AG04450 (cell line): ENCODE results near the gene JUP. TPM values are rescaled to one million over a fixed set of nuclear protein-coding genes. Genes with fewer than 3 reads are reported as not detected.

ENCODE experiments used
- CTCF ChIA-PET: fragments of 300-600, 350-600 bp; formaldehyde crosslinking; extraction: SDS; loops from one replicate; lab custom pipeline; 2022; ENCODE audit warnings: antibody characterized with exemption, inconsistent platforms; lab: Charles Lee
- POLR2A ChIA-PET: fragments of 350-600 bp; formaldehyde crosslinking; extraction: SDS; loops from one replicate; lab custom pipeline; 2021; ENCODE audit warnings: antibody characterized with exemption, inconsistent platforms; lab: Yijun Ruan, JAX
- DNase-seq: peaks from one replicate; pipeline ENCODE4 v3.0.0-alpha.2; 2011; ENCODE audit warnings: low read depth, low spot score
- H3K27ac ChIP-seq: one replicate; pipeline ENCODE4 v1.5.1; 2012; ENCODE audit warnings: low read depth, low read length, control low read depth
- H3K27me3 ChIP-seq: one replicate; pipeline ENCODE4 v1.6.0; 2012; ENCODE audit warnings: low read length; ENCODE audit not compliant: control insufficient read depth, insufficient read depth
- H3K4me3 ChIP-seq: 2 replicates; pipeline ENCODE4 v1.5.1; 2011; ENCODE audit warnings: mild to moderate bottlenecking, low read depth, low read length, control low read depth
- H3K9me3 ChIP-seq: 2 replicates; pipeline ENCODE4 v1.5.1; 2012; ENCODE audit warnings: low read length; ENCODE audit not compliant: control insufficient read depth, insufficient read depth
- polyA plus RNA-seq: library from polyadenylated mRNA; depleted of rRNA; stranded (reverse); fragments of >200 nt; gene quantifications from 2 replicates; pipeline ENCODE4 v1.2.3, GENCODE V29; 2011
- TF ChIP-seq, protein P1 (sequence below): IDR thresholded peaks from 2 replicates; pipeline ENCODE4 v1.5.1; 2011; ENCODE audit warnings: low read depth, low read length, control low read depth, inconsistent platforms

The JUP gene
- polyA plus RNA-seq, 1 experiment: 13.5 TPM

DNA sequence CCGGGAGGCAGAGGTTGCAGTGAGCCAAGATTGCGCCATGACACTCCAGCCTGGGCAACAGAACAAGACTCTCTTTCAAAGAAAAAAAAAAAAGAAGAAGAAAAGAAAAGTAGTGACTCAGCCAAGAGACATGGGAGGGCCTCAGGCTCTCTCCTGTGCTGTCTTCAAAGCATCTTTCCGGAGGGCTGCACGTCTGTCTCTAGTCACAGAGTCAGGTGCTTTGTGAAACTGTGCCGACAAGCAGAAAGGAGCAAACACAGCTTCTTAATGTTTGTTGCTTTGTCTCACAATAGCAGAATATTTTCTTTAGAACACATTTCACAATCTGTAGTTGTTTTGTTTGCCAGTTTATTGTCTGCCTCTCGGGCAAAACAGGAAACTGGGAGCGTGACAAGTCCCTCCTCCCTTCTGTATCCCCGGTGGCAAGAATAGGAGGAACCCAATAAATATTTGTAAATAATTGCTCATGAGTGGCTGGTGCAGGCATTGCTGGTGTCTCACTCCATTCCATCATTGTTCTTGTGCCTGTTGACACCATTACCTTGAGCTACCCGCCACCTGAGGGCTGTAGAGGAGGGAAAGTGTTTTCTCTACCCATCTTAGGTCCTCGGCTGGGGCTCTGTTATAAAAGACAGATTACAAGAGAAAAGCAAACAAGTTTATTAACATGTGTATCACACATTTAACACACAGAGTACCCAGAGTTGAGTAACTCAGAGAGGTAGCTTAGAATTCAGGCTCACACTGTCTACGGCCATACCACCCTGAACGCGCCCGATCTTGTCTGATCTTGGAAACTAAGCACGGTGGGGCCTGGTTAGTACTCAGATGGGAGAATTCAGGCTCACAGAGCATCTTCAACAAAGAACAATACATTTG is 68.9 kb downstream of the JUP start:
- TF ChIP-seq, protein P1, sequence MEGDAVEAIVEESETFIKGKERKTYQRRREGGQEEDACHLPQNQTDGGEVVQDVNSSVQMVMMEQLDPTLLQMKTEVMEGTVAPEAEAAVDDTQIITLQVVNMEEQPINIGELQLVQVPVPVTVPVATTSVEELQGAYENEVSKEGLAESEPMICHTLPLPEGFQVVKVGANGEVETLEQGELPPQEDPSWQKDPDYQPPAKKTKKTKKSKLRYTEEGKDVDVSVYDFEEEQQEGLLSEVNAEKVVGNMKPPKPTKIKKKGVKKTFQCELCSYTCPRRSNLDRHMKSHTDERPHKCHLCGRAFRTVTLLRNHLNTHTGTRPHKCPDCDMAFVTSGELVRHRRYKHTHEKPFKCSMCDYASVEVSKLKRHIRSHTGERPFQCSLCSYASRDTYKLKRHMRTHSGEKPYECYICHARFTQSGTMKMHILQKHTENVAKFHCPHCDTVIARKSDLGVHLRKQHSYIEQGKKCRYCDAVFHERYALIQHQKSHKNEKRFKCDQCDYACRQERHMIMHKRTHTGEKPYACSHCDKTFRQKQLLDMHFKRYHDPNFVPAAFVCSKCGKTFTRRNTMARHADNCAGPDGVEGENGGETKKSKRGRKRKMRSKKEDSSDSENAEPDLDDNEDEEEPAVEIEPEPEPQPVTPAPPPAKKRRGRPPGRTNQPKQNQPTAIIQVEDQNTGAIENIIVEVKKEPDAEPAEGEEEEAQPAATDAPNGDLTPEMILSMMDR: no peak
- ChIA-PET POLR2A (no interaction called here), CTCF (interaction anchor here (0.9 kb wide), 1 partner anchor 21 kb away, joined by 4 read pairs; no protein-coding TSS in a partner anchor)
- no peak overlapping the region for H3K27ac ChIP-seq
- H3K4me3 ChIP-seq: no peak overlapping the region
- DNase-seq: no peak
- H3K27me3 ChIP-seq: peaks cover 20% of the 10 kb centered on the region
- H3K9me3 ChIP-seq: no peaks in the 10 kb centered on the region

DNA sequence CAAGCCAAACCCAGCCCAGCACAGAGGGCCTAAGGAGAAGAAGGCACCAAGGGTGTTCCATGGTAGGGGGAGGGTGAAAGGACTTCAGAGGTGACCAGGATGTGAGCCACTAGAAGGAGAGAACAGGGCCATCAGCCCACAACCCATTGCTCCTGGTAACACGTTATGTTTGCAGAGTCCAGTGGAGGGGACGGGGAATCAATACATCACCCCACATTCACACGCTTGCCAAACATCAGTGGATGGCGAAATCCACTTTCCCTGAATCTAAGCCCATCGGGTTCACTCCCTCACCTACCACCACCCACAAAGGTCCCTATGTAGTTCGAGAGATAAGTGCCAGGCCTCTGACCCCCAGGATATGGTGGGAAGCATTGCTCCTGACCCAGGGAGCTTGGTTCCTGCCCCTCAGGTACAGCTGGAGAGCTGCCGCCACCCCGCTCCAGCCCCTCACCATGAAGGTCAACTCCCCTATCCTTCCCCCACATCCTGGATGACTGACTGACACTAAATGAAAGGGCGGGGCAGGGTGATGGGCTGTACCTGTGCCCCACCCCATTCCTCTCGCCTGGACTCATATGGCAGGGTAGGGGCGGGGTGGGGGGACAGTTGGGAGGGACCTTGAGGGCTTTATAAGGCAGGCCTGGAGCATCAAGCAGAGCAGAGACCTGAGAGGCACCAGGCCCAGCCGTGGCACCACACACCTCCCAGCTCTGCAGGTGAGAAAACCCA is 74.7 kb downstream of the JUP start, which contains the start of gene GAST:
Gene GAST, plus strand, starts transcription at position 663 of the 732 bp plus-strand sequence. CDS start 3,106 bp downstream, outside the sequence.
- CTCF ChIA-PET: interaction anchor here (1.0 kb wide), 1 partner anchor 16 kb away, joined by 3 read pairs; no protein-coding TSS in a partner anchor
- Histone ChIP-seq H3K9me3 (no peaks in the 10 kb centered on the region), H3K4me3 (no peak within 1 kb of the TSS), H3K27me3 (peaks cover 19% of the 10 kb centered on the region), H3K27ac (no peak within 1 kb of the TSS)
- no peak for DNase-seq
- POLR2A ChIA-PET: no interaction called here
- TF ChIP-seq, protein P1: no peak

DNA sequence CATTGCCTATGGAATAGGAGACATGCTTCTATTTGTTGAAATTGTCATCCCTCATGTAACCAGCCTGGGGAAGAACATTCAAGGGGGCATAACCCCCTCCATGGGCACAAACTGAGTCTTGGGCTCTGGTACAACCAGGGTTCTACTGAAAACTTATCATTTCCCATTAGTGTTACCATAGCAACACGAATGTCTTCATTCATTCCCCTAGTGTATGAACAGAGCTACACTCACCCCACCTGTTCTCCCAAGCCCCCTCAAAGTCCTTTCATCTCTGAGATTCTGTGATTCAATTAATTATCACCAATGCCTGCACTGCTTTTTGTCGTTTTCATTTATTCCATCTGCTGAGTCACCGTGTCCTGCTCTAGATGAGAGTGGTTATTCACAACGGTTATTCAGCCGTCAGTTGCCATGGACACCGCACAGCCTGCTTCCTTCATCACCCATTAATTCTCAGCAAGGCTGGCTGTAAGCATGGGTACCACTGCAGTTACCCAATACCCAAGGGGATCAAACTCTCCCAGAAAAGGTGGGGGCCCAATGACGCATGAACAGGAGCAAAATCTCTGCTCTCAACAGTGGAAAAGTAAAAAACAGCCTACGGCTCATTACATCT is 75.9 kb downstream of the JUP start:
- POLR2A ChIA-PET: interaction anchor here (0.9 kb wide), 1 partner anchor 22 kb away, joined by 3 read pairs; the partner anchor contains the start of gene EIF1
- CTCF ChIA-PET: interaction anchor here (1.0 to 2.4 kb wide), 2 partner anchors 15 to 91 kb away, joined by 3 to 17 read pairs (median 3); no protein-coding TSS in a partner anchor
- TF ChIP-seq, protein P1: no peak
- Histone ChIP-seq H3K9me3 (no peaks in the 10 kb centered on the region), H3K4me3 (no peak overlapping the region), H3K27me3 (peaks cover 16% of the 10 kb centered on the region), H3K27ac (no peak overlapping the region)
- DNase-seq: no peak

DNA sequence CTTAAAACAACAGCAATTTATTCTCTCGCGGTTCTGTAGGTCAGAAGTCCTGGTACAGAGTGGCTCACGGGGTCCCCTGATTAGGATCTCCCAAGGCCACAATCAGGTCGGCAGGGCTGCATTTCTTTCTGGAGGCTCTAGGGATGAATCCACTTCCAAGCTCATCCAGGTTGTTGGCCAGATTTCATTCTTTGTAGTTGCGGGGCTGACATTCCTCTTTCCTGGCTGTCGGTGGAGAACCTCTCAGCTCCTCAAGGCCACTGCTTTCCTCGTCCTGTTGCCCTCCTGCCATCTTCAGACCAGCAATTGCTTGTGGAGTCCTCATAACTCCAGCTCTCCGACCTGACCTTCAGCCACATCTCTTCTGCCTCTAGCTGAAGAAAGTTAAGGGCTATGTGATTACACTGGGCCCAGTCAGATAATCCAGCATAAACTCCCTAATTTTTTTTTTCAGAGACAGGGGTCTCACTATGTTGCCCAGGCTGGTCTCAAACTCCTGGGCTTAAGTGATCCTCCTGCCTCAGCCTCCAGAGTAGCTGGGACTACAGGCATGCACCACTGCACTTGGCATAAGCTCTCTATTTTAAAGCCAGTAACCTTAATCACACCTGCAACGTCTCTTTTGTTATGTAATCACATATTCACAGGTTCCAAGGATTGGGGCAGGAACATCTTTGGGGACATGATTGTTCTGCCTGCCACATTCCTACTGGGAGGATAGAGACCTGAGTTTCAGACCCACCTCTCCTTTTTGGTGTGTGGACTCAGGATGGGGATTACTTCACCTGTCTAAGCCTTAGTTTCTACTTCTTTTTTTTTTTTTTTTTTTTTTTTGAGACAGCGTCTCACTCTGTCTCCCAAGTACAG is 78.5 kb downstream of the JUP start:
- POLR2A ChIA-PET: interaction anchor here (1.2 kb wide), 1 partner anchor 20 kb away, joined by 5 read pairs; the partner anchor contains the start of gene EIF1
- TF ChIP-seq, protein P1: no peak
- no peak for DNase-seq
- no peaks in the 10 kb centered on the region for H3K9me3 ChIP-seq
- H3K4me3 ChIP-seq: no peak overlapping the region
- CTCF ChIA-PET: interaction anchor here (1.5 to 2.4 kb wide), 3 partner anchors 12 to 94 kb away, joined by 6 to 17 read pairs (median 17); no protein-coding TSS in a partner anchor
- H3K27me3 ChIP-seq: peaks cover 12% of the 10 kb centered on the region
- H3K27ac ChIP-seq: no peak overlapping the region
